GM12878 (cell line): ENCODE data around the gene GREB1. TPM values are rescaled to one million over a fixed set of nuclear protein-coding genes. Genes with fewer than 3 reads are reported as not detected.

ENCODE experiments used
- ATAC-seq: fragments of 200-7000 bp; cut with Tn5 transposase; 3 replicates; pipeline ENCODE4 v1.9.1; 2020; ENCODE audit warnings: mild to moderate bottlenecking, moderate library complexity
- BruUV-seq: library from RNA; stranded (reverse); fragments of 400-500 nt; replicated peaks from 2 replicates; lab custom pipeline; 2021; lab: Mats Ljungman, UMichigan
- CTCF ChIA-PET: fragments of 300-600 bp; sonication (Branson Sonifier 250); formaldehyde crosslinking; extraction: SDS; loops from one replicate; lab custom pipeline; 2021; ENCODE audit warnings: inconsistent platforms; lab: Yijun Ruan, JAX
- POLR2A ChIA-PET: fragments of 350-600 bp; formaldehyde crosslinking; extraction: SDS; loops from one replicate; lab custom pipeline; 2021; ENCODE audit warnings: inconsistent platforms; lab: Charles Lee
- RAD21 ChIA-PET: fragments of 300-600 bp; sonication (Branson Sonifier 250); formaldehyde crosslinking; loops from one replicate; lab custom pipeline; 2023; ENCODE audit warnings: antibody characterized with exemption; ENCODE audit not compliant: unreplicated experiment; lab: Charles Lee
- SMC1A ChIA-PET: fragments of 300-600 bp; sonication (Branson Sonifier 250); formaldehyde crosslinking; loops from one replicate; lab custom pipeline; 2023; ENCODE audit not compliant: unreplicated experiment, uncharacterized antibody; lab: Charles Lee
- DNase-seq: peaks from one replicate; pipeline ENCODE4 v3.0.0-alpha.2; 2011; ENCODE audit warnings: low read depth, low spot score
- FAIRE-seq: peaks from 3 replicates; lab custom pipeline; 2011; peaks lifted over from hg19 to GRCh38; lab: Jason Lieb, UNC
- H2AFZ ChIP-seq: 2 replicates; pipeline ENCODE4 v1.6.0; 2011; ENCODE audit warnings: low read depth, low read length, control low read depth; ENCODE audit not compliant: control insufficient read depth
- H3K27ac ChIP-seq: 2 replicates; pipeline ENCODE4 v1.5.1; 2011; ENCODE audit warnings: control low read depth; ENCODE audit not compliant: control insufficient read depth, insufficient read depth
- H3K27me3 ChIP-seq, 2 experiments: replicated peaks in 1 of 2; 2 replicates each; pipeline versions ENCODE4 v1.6.0 to v1.6.1; 2011; ENCODE audit warnings: low read length in 1 of 2; ENCODE audit not compliant: control insufficient read depth in 2 of 2, insufficient read depth in 2 of 2
- H3K36me3 ChIP-seq, 2 experiments: 2 replicates each; pipeline ENCODE4 v1.5.1; 2011; ENCODE audit warnings: low read length in 1 of 2; ENCODE audit not compliant: control insufficient read depth in 2 of 2, insufficient read depth in 2 of 2
- H3K4me1 ChIP-seq: 2 replicates; pipeline ENCODE4 v1.6.1; 2011; ENCODE audit warnings: mild to moderate bottlenecking, low read length, moderate library complexity, mixed read lengths; ENCODE audit not compliant: control insufficient read depth, insufficient read depth
- H3K4me2 ChIP-seq: 2 replicates; pipeline ENCODE4 v1.6.0; 2011; ENCODE audit warnings: control low read depth; ENCODE audit not compliant: control insufficient read depth, insufficient read depth
- H3K4me3 ChIP-seq: fragments of 200-600 bp; sonication (generic); 2 replicates; pipeline ENCODE4 v1.5.1; 2016
- H3K79me2 ChIP-seq: 2 replicates; pipeline ENCODE4 v1.6.0; 2011; ENCODE audit warnings: low read length; ENCODE audit not compliant: control insufficient read depth, insufficient read depth
- H3K9ac ChIP-seq: 2 replicates; pipeline ENCODE4 v1.8.0; 2011; ENCODE audit warnings: low read length, control low read depth, mixed read lengths; ENCODE audit not compliant: control insufficient read depth, insufficient read depth
- H3K9me3 ChIP-seq: replicated peaks from 3 replicates; pipeline ENCODE4 v1.5.1; 2011; ENCODE audit warnings: mild to moderate bottlenecking, low read length; ENCODE audit not compliant: control insufficient read depth, insufficient read depth
- H4K20me1 ChIP-seq: 2 replicates; pipeline ENCODE4 v1.6.0; 2011; ENCODE audit not compliant: control insufficient read depth, insufficient read depth
- CUX1 ChIP-seq: IDR thresholded peaks from 2 replicates; pipeline ENCODE4 v1.6.1; 2012; ENCODE audit warnings: improper control_type of control experiment, low read depth, low read length; ENCODE audit not compliant: insufficient replicate concordance
- MEF2A ChIP-seq: IDR thresholded peaks from 2 replicates; pipeline ENCODE4 v1.6.1; 2011; ENCODE audit warnings: low read depth, mild to moderate bottlenecking, low read length, moderate library complexity; ENCODE audit not compliant: insufficient read depth
- SIX5 ChIP-seq: IDR thresholded peaks from 2 replicates; pipeline ENCODE4 v1.6.1; 2011; ENCODE audit warnings: mild to moderate bottlenecking, low read depth, low read length, moderate library complexity; ENCODE audit not compliant: severe bottlenecking
- SREBF1 ChIP-seq: IDR thresholded peaks from 2 replicates; pipeline ENCODE4 v1.6.1; 2012; ENCODE audit warnings: mild to moderate bottlenecking, low read length
- STAT3 ChIP-seq: IDR thresholded peaks from 2 replicates; pipeline ENCODE4 v1.6.1; 2011; ENCODE audit warnings: low read depth, low read length, improper control_type of control experiment
- TARDBP ChIP-seq: IDR thresholded peaks from 2 replicates; pipeline ENCODE4 v1.6.1; 2016; ENCODE audit warnings: borderline replicate concordance
- WGBS: methylation state at CpG from one replicate; pipeline ENCODE4 v1.1.6; 2016; ENCODE audit warnings: low lambda C conversion rate; ENCODE audit not compliant: insufficient replicate concordance, insufficient coverage; ENCODE audit errors: missing lambda C conversion rate; 5-methylcytosine and 5-hydroxymethylcytosine counted together
- in situ Hi-C: fragments of 300-500 bp; cut with MboI; formaldehyde crosslinking; loops from 9 replicates; pipeline ENCODE4 v1.14.3; 2018; ENCODE audit warnings: mixed read lengths
- intact Hi-C: fragments of 100-400 bp; cut with micrococcal nuclease; formaldehyde crosslinking; loops from one replicate; pipeline ENCODE4 v1.14.2; 2022; ENCODE audit not compliant: unreplicated experiment
- polyA plus RNA-seq, 11 experiments: library from polyadenylated mRNA; depleted of rRNA in 4 of 11; unstranded in 6 of 11; stranded (reverse) in 5 of 11; fragments of >200 nt; fragmentation: Nextera tagmentation in 4 of 11; fragmentation: Illumina TruSeq in 1 of 11; extraction: Ambion mirVana in 4 of 11; extraction: Trizol in 1 of 11; gene quantifications; 1 replicate in 1 of 11; 2 replicates in 10 of 11; pipeline versions ENCODE4 v1.2.1 to v1.2.3, GENCODE V29; 2011 to 2016; ENCODE audit warnings: inconsistent platforms in 2 of 11, missing spikeins in 2 of 11, low read depth in 1 of 11
- total RNA-seq, 4 experiments: library from RNA; depleted of rRNA in 3 of 4; stranded (reverse); fragments of >200 nt in 3 of 4; fragmentation: Illumina TruSeq in 1 of 4; extraction: Trizol in 1 of 4; gene quantifications; 2 replicates each; pipeline versions ENCODE4 v1.2.1 to v1.2.3, GENCODE V29; 2013 to 2021

Gene GREB1
- total and polyA plus RNA-seq, 10 of the 15 experiments (the other 5 are each of a cell fraction or from before 2014, with no cell fraction given), result 0.09 to 2.1 (median 0.37) TPM; not detected in 1

- Histone ChIP-seq H2AFZ (no peak overlapping the region), H3K9ac (no peak overlapping the region), H3K9me3 (no peaks in the 10 kb centered on the region), H4K20me1 (no peaks in the 10 kb centered on the region), H3K36me3 (no peaks in the 10 kb centered on the region), H3K4me2 (no peak overlapping the region), H3K79me2 (no peaks in the 10 kb centered on the region), H3K27ac (no peak overlapping the region), H3K4me1 (no peaks in the 10 kb centered on the region), H3K4me3 (no peak overlapping the region), H3K27me3 (no peaks in the 10 kb centered on the region)
- 62% methylated on average over 9 of the region's 10 CpGs for WGBS
- in situ Hi-C loops, result no loop called here
- TF ChIP-seq TARDBP, result no peak
- TF ChIP-seq SREBF1, result no peak
- no peak for TF ChIP-seq CUX1
- no peak for TF ChIP-seq STAT3
- no peak for TF ChIP-seq MEF2A
- TF ChIP-seq SIX5, result no peak
- no TSS peak for BruUV-seq
- ChIA-PET CTCF (interaction anchor here (1.2 kb wide), 1 partner anchor 12 kb away, joined by 3 read pairs; no protein-coding TSS in a partner anchor), RAD21 (no interaction called here), POLR2A (no interaction called here), SMC1A (no interaction called here)
- intact Hi-C loops, result no loop called here
- no peak for DNase-seq
- FAIRE-seq, result no peak
- ATAC-seq, result no peak
Observed at GRCh38 chr2:11596801-11597200, 63.0 kb downstream of the GREB1 start.
